Mucosa of gallbladder (tissue), 1 donor: Measurements from ENCODE around the gene CST4. TPM values are rescaled to one million over a fixed set of nuclear protein-coding genes. Genes with fewer than 3 reads are reported as not detected.
"Not testable (repeated sequence)": the region's sequence is repeated elsewhere in the genome, so short reads cannot be mapped to it uniquely, and the experiment has no call there.

Source experiments
- DNase-seq: peaks from one replicate; pipeline ENCODE4 v3.0.0-alpha.2; 2020; ENCODE audit warnings: low spot score
- total RNA-seq: library from RNA; stranded (reverse); gene quantifications from one replicate; pipeline ENCODE4 v1.2.1, GENCODE V29; 2021
- donor health status: DM: no; HTN: no; CAD: no.

Gene CST4
- total RNA-seq, 1 donor from 2014 or later: 3.7 TPM

DNA sequence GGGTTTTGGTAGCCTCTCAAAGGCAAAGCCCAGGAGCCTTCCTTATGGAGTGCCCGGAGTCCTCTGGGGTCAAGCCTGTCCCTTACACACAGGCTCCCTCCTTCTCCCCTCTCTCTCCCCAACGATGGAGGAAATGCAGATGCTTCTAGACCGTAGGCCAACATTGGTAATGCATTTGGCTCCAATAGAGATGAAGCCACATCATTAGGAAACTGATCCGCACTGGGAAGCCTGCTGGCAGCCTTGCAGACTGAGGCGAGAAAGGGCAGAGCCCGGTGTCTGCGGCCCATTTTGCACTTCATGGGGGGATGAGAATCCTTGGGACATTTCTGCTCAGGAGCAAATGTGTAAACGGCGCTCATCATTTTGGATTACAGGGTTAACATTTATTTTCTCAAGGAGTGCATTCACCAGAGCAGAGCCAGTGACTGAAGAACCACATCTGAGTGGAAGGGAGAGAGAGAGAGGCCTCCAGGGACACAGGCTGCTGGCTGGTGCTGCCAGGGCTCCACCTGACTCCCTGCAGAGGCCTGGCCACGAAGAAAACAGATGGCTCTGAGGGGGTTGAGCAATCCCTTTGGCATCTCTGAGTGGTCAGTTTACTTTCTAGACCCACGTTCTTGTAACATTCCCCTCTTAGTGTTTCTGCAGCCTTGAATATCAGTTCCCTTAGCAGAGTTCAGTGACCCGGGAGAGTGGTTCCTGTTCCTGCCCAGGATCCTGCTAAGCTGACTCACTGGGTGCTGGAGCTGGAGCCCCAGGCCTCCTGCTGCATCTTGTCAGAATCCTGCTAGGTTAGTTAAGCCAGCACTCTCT is 46.7 kb downstream of the CST4 start:
- DNase-seq: peak; percentile 53

DNA sequence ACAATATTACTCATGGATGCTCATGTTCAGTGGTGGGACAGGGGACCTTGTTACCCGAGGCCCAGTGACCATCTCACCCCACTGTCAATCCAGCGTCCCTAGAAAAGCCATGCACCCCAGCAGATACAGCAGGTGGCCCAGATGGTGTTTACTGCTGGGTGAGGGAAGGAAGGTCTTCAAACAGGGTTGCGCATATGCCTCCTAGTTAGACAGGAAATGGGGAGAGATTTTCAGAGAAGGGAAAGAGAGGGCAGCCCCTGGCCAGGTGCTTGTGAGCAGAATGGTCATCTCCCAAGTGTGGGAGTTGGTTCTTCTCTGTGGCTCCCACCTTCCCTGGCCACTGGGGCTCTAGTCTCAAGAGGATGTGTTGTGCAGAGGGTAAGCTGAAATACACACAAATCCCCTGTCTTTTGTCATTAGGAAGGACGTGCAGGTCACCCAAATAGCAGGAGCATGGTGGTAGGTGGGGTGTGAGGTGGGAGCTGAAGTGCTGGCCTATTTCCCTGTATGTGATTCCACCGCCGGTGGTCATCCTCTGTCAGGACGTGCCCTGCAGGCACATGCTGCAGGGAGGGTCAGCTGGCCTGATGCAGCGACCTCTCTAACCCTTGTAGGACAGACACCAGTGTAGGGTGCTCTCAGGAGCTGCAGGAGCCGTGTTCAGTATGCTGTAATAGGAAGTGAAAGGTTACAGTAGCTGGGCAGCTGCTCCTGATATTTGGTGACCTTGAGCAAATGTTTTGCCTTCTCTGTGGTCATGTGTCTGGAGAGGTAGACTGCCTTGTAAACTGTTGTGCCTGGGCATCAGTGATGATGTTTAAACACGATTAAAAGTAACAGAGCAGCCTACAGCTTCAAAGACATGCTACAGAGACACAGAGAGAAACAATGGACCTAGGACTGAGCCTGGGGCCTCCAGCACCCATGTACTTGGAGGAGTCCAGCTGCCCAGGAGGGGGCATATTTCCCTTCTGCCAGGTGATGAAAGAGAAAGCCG is 47.9 kb downstream of the CST4 start:
- no peak for DNase-seq

DNA sequence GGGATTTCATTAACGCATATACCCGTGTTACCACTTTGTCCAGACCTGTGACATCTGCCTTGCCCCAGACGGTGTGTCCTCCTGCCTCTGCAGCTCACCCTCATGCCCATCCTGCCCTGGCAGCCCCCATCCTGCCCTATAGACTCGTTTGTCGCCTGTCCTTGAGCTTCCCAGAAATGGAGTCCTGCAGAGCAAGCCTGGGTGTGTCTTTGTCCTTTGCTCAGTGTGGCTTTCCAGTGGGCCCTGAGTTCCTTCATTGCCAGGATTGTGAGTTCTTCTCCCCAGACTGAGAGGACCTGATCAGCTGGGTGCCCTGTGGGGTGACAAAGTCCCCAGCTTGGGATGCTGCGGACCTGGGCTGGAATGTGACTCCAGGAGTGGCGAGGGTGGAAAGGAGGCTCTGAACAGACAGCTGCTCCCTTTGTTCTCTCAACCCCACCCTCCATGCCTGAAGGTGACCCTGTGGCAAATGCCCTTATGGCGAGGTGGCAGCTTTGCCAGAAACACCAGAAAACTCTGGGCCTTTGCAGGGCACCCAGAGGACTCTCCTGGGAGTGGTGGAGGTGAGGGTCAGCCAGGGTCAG is 48.7 kb downstream of the CST4 start:
- DNase-seq: no peak

- no peak for DNase-seq
Observed at GRCh38 chr20:23639490-23639958, 49.3 kb downstream of the CST4 start.

DNA sequence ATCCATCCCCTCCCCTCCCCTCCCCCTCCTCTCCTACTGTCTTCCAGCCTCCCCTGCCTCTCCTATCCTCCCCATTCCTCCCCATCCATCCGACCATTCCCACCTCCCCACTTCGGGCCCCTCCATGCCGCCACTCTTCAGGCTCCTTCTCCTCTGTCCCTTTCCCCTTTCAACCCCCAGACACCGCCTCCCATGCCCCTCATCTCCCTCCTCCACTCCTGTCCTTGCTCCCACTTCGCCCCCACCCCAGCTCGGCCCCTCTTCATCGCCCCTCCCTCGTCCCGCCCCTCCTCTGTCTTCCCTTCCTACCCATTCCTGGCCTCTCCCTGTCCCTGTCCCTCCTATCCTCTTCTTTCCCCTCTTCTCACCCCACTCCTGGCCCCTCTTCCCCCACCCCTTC is 50.5 kb downstream of the CST4 start:
- no peak for DNase-seq

- DNase-seq: peak; percentile 90
Observed at GRCh38 chr20:23637282-23638221, 51.3 kb downstream of the CST4 start, which contains the start of gene CST3. Gene CST3, minus strand, starts transcription at chr20:23637955. Its CDS starts 93 bp downstream, at chr20:23637862.

DNA sequence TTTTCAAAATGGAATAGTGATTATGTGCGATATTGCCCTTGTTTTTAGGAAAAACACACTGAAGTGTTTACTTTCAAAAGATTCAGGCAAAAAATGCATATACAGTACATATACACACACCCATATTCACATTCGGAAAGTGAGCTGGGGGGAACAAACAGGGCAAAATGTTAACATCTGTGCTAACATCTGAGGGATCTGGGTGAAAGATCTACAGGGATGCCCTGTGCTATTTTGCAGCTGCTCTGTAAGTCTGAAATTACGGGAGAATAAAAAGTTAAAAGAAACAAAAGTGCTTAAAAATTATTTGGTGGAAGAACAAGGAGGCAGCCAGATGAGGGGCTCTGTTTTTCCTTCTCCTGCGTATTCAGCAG is 51.9 kb downstream of the CST4 start:
- no peak for DNase-seq

DNA sequence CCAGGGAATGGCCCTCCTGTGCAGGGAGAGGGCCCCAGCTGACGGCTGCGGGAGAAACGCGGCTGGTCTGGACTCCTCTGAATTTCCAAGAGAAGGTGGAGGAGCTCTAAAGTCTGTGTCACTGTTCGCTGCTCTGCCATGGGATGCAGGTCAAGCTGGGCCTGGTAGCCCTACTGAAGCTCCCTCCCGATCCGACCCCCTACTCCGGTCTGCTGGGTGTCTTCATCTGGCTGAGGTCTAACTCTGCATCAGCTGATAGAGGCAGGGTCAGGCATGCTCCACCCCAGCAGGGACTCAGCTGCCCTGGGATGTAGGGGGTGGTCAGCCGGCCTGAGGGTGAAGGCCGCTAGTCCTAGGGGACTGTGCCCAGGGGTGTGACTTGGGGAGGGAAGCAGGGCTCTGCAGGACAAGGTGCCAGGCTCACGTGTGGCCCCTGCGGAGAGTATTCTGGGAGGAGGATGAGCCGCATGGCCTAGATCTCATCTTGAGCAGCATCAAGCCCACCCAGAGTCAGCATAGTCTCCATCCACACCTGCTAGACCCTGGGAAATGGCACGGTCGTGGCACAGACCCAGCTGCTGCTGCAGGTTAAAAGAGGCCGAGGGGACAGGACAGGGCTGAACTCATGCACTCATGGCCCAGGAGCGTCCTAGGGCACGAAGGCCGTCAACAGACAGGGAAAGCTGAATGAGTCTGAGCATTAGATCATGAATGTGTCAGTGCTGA is 52.5 kb downstream of the CST4 start:
- no peak for DNase-seq

DNA sequence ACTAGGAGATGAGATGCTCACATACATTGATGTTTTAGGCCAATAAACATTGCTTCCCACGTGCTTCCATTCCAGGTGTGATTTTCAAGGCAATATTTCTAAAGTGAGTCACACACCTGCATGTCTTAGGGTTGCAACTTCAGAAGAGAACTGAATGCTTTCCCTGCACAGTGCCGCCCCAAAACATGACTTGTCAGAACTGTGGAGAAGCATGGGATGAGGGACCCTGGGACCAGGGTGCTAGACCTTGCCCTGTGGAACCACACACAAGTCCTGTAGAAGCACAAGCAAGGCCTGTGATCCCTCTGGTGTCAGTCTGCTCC is 53.1 kb downstream of the CST4 start:
- DNase-seq: not testable (repeated sequence)

Other genes starting within 250 kb of the CST4 start
- not detected for gene CSTL1, start 249.4 kb downstream of the CST4 start, total RNA-seq
- gene CST11, start 236.2 kb downstream of the CST4 start, total RNA-seq: not detected
- gene CST8, start 197.9 kb downstream of the CST4 start, total RNA-seq: not detected
- not detected for gene CST9L, start 120.6 kb downstream of the CST4 start, total RNA-seq
- gene CST9, start 83.1 kb downstream of the CST4 start, total RNA-seq: not detected
- 2,306 TPM for gene CST3, start 51.1 kb downstream of the CST4 start, total RNA-seq
- 28.7 TPM for gene CST1, start 61.9 kb upstream of the CST4 start, total RNA-seq
- gene CST2, start 137.7 kb upstream of the CST4 start, total RNA-seq: not detected
- gene CST5, start 190.7 kb upstream of the CST4 start, total RNA-seq: not detected